LNCaP clone FGC (cell line): ENCODE measurements around the gene PMFBP1.

ENCODE experiments used
- DNase-seq: peaks from one replicate; pipeline ENCODE4 v3.0.0-alpha.2; 2011; ENCODE audit warnings: low read depth
- H3K4me3 ChIP-seq: 2 replicates; pipeline ENCODE4 v1.5.1; 2011; ENCODE audit warnings: mild to moderate bottlenecking, low read depth, low read length, control low read depth
- CTCF ChIP-seq: IDR thresholded peaks from 2 replicates; pipeline ENCODE4 v1.5.1; 2012; ENCODE audit warnings: mild to moderate bottlenecking; ENCODE audit not compliant: control insufficient read depth, insufficient read depth; ENCODE audit errors: extremely low read depth

PMFBP1 gene

GRCh38 chr16:72120026-72120425 lies 51.9 kb downstream of the PMFBP1 start:
- no peak for DNase-seq
- no peak overlapping the region for H3K4me3 ChIP-seq
- TF ChIP-seq CTCF: no peak

GRCh38 chr16:72113616-72113945 lies 58.4 kb downstream of the PMFBP1 start:
- DNase-seq: no peak
- no peak overlapping the region for H3K4me3 ChIP-seq
- no peak for TF ChIP-seq CTCF

GRCh38 chr16:72112906-72113615 lies 58.9 kb downstream of the PMFBP1 start:
- DNase-seq: no peak
- no peak for TF ChIP-seq CTCF
- H3K4me3 ChIP-seq: no peak overlapping the region

- TF ChIP-seq CTCF: no peak
- no peak for DNase-seq
- H3K4me3 ChIP-seq: no peak overlapping the region
Measured at GRCh38 chr16:72112452-72112792, 59.5 kb downstream of the PMFBP1 start.

- no peak overlapping the region for H3K4me3 ChIP-seq
- DNase-seq: no peak
- TF ChIP-seq CTCF: no peak
Measured at GRCh38 chr16:72111657-72112451, 60.1 kb downstream of the PMFBP1 start.

- no peak for DNase-seq
- no peak for TF ChIP-seq CTCF
- H3K4me3 ChIP-seq: no peak overlapping the region
Measured at GRCh38 chr16:72110662-72111615, 61.0 kb downstream of the PMFBP1 start.
